Thyroid gland (tissue), 4 donors: ENCODE results near the gene RASGRF1. TPM values are rescaled to one million over a fixed set of nuclear protein-coding genes. Genes with fewer than 3 reads are reported as not detected.

Source experiments
- DNase-seq, 2 donors: peaks; one replicate each; pipeline ENCODE4 v3.0.0-alpha.2; 2019
- H3K27ac ChIP-seq, 3 donors: fragments of 200-600 bp; sonication (generic); 1 replicate in 2 of 3; 2 replicates in 1 of 3; pipeline ENCODE4 v1.5.1; 2016 to 2019; ENCODE audit warnings: mild to moderate bottlenecking in 1 of 3, moderate library complexity in 1 of 3
- H3K27me3 ChIP-seq: fragments of 200-600 bp; sonication (generic); one replicate; pipeline ENCODE4 v1.5.1; 2019
- H3K36me3 ChIP-seq, 2 donors: fragments of 200-600 bp; sonication (generic); one replicate each; pipeline ENCODE4 v1.5.1; 2016 to 2019
- H3K4me1 ChIP-seq, 2 donors: fragments of 200-600 bp; sonication (generic); one replicate each; pipeline ENCODE4 v1.5.1; 2017 to 2019
- H3K4me3 ChIP-seq, 3 donors: fragments of 200-600 bp; sonication (generic); replicated peaks in 1 of 3; 1 replicate in 2 of 3; 2 replicates in 1 of 3; pipeline ENCODE4 v1.5.1; 2016; ENCODE audit warnings: mild to moderate bottlenecking in 1 of 3
- H3K9me3 ChIP-seq: fragments of 200-600 bp; sonication (generic); one replicate; pipeline ENCODE4 v1.5.1; 2017
- CTCF ChIP-seq, 6 experiments: fragments of 200-600 bp in 3 of 6; fragments of 450-650 bp in 3 of 6; sonication (generic) in 3 of 6; IDR thresholded peaks; one replicate each; pipeline ENCODE4 v1.5.1; 2016 to 2019; ENCODE audit warnings: antibody characterized with exemption in 6 of 6, mild to moderate bottlenecking in 2 of 6, inconsistent platforms in 1 of 6, moderate library complexity in 1 of 6
- POLR2A ChIP-seq, 2 donors: fragments of 450-650 bp; IDR thresholded peaks; one replicate each; pipeline ENCODE4 v1.6.1; 2017; ENCODE audit warnings: antibody characterized with exemption in 2 of 2, mild to moderate bottlenecking in 2 of 2, moderate library complexity in 1 of 2
- WGBS, 2 donors: methylation state at CpG; one replicate each; pipeline ENCODE4 v1.1.5; 2017; 5-methylcytosine and 5-hydroxymethylcytosine counted together
- intact Hi-C: fragments of 100-400 bp; cut with DNase I; formaldehyde crosslinking; loops from one replicate; pipeline ENCODE4 v1.15.1; 2023
- total RNA-seq, 4 donors: library from RNA; depleted of rRNA; stranded (reverse); fragments of >200 nt; gene quantifications; one replicate each; pipeline ENCODE4 v1.2.3, GENCODE V29; 2016

Gene RASGRF1
- total RNA-seq, 4 donors from 2014 or later: 0.40 TPM; not detected in 3

DNA sequence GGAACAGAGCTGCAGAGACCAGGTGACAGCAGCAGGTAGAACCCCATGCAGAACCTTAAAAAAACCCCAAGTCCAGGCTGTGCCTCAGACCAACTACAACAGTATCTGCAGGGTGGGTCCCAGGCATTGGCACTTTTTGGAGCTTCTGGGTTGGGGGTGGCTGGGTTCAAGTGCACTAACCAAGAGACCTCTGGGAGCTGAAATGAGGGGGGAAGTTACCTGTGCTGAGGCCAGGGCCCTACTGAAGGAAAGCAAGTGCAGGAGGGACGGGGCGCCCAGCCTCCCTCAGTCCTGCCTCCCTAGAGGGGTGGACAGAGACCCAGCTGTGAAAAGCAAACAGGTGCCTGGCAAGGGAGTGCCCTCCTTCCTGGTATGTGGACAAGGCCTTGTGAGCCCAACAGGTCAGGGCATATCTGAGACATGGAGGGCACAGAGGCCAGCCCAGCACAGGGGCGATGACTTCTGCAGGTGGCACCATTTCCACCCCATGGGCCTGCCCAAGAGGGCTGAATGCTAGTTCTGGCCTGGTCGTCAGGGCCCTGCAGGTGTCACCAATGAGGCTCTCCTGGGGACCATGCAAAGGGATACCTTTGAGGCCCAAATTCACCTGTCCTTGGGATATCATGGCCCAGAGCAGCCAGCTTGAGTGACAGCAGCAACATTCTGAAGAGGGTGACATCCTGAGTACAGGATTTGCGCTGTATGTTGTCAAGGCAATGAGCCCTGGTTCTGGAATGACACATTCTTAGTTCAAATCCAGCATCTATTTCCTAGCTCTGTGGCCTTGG, 164.4 kb downstream of the RASGRF1 start:
- TF ChIP-seq POLR2A (IDR thresholded peaks at IDR 0.05) (no peak), CTCF (IDR thresholded peaks at IDR 0.05) (no peak)
- no peak overlapping the region for H3K27ac ChIP-seq
- 81 to 93% methylated on average over 3 to 5 of the region's 5 CpGs for WGBS, 2 donors
- no peak for DNase-seq
- H3K36me3 ChIP-seq: peaks cover 9 to 16% of the 10 kb centered on the region in 2 donors
- no peak overlapping the region for H3K4me3 ChIP-seq
- no peaks in the 10 kb centered on the region for H3K27me3 ChIP-seq
- no peaks in the 10 kb centered on the region for H3K4me1 ChIP-seq
- intact Hi-C loops: no loop called here
- H3K9me3 ChIP-seq: no peaks in the 10 kb centered on the region

DNA sequence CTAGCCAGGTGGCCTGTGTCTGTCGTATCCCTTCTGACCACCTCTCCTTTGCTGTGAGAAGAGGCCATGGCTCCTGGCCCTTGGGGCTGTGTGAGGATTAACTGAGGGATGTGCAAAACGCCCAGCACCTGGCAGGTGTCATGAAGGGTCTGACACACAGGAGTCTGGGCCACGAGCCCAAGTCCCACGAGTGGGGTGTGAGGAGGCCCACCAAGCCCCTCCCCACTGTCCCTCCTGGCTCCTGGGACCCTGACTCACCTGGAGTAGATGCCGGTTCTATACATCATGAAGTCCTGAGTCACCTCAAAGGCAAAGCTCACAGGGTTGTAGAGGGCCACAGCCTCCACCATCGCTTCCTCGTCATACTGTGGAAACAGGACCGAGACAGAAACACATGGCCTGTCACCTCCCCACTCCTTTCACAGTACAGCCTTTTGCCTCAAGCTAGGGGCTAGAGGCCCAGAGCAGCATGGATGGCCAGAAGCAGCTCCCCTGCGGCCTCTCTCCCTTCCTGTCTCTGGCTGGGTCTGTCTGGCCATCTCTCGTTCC, 165.4 kb downstream of the RASGRF1 start:
- Histone ChIP-seq H3K4me1 (no peaks in the 10 kb centered on the region), H3K36me3 (peaks cover 11 to 18% of the 10 kb centered on the region in 2 donors), H3K27me3 (no peaks in the 10 kb centered on the region), H3K27ac (no peak overlapping the region), H3K9me3 (no peaks in the 10 kb centered on the region), H3K4me3 (no peak overlapping the region)
- intact Hi-C loops: no loop called here
- DNase-seq: no peak
- 89 to 94% methylated on average over 6 to 9 of the region's 10 CpGs for WGBS, 2 donors
- TF ChIP-seq CTCF (IDR thresholded peaks at IDR 0.05) (no peak), POLR2A (IDR thresholded peaks at IDR 0.05) (no peak)

- H3K4me1 ChIP-seq: no peaks in the 10 kb centered on the region
- no peak overlapping the region for H3K4me3 ChIP-seq
- H3K27ac ChIP-seq: no peak overlapping the region
- peaks cover 11 to 18% of the 10 kb centered on the region in 2 donors for H3K36me3 ChIP-seq
- no peak for TF ChIP-seq POLR2A (IDR thresholded peaks at IDR 0.05)
- no peak for TF ChIP-seq CTCF (IDR thresholded peaks at IDR 0.05)
- WGBS, 2 donors: 94% methylated on average over 18 of the region's 18 CpGs
- no peaks in the 10 kb centered on the region for H3K27me3 ChIP-seq
- intact Hi-C loops: no loop called here
- no peaks in the 10 kb centered on the region for H3K9me3 ChIP-seq
- no peak for DNase-seq
These were observed 166.9 kb downstream of the RASGRF1 start for GRCh38 chr15:78923480-78924360.

DNA sequence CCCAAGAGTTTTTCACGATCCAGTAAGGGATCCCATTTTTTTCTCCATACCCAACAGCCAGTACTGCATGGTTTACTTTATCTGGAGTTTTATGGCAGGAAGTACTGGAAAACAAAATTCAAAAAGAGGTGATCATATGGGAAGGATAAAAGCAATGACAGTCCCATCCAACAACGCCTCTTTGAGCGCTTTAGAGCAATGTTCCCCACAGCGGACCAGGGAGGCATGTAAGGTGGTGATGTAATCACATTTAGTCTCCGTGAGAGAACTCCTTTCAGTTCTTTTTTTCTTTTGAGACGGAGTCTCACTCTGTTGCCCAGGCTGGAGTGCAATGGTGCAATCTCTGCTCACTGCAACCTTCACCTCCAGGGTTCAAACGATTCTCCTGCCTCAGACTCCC, 167.6 kb downstream of the RASGRF1 start:
- Histone ChIP-seq H3K4me3 (no peak overlapping the region), H3K27ac (no peak overlapping the region), H3K9me3 (no peaks in the 10 kb centered on the region), H3K4me1 (no peaks in the 10 kb centered on the region), H3K36me3 (peaks cover 11 to 18% of the 10 kb centered on the region in 2 donors), H3K27me3 (no peaks in the 10 kb centered on the region)
- no peak for DNase-seq
- no peak for TF ChIP-seq CTCF (IDR thresholded peaks at IDR 0.05)
- no peak for TF ChIP-seq POLR2A (IDR thresholded peaks at IDR 0.05)
- intact Hi-C loops: no loop called here
- WGBS, 2 donors: 83 to 86% methylated on average over 7 of the region's 7 CpGs
